ENCODE data around the gene UGT1A8. TPM values are rescaled to one million over a fixed set of nuclear protein-coding genes. Genes with fewer than 3 reads are reported as not detected.
A peak's percentile ranks its signal among the peaks of the same experiment; 100 is the strongest.

The UGT1A8 gene
- polyA plus RNA-seq, 1 donor from 2014 or later: not detected

- Mint-ChIP-seq H3K36me3 (peaks cover 2% of the 10 kb centered on the region), H3K4me1 (peaks cover 0 to 5% (median 0%) of the 10 kb centered on the region in 3 donors), H3K4me3 (no peak overlapping the region), H3K9me3 (no peaks in the 10 kb centered on the region), H3K27me3 (peaks cover 11% of the 10 kb centered on the region), H3K27ac (peak overlapping the region in 1 of 3 donors; percentile 55)
These were observed 41.2 kb downstream of the UGT1A8 start for GRCh38 chr2:233658610-233659009.

- no peak overlapping the region for H3K4me3 Mint-ChIP-seq
- H3K36me3 Mint-ChIP-seq: peaks cover 2% of the 10 kb centered on the region
- no peaks in the 10 kb centered on the region for H3K4me1 Mint-ChIP-seq
- H3K9me3 Mint-ChIP-seq: peaks cover 0 to 6% (median 3%) of the 10 kb centered on the region in 3 donors
- peaks cover 13% of the 10 kb centered on the region for H3K27me3 Mint-ChIP-seq
- H3K27ac Mint-ChIP-seq: no peak overlapping the region
These were observed 46.5 kb downstream of the UGT1A8 start for GRCh38 chr2:233663911-233664310.

GRCh38 chr2:233668605-233669260 is 51.3 kb downstream of the UGT1A8 start:
- no peaks in the 10 kb centered on the region for H3K36me3 Mint-ChIP-seq
- peaks cover 0 to 7% (median 0%) of the 10 kb centered on the region in 3 donors for H3K4me1 Mint-ChIP-seq
- H3K4me3 Mint-ChIP-seq: no peak overlapping the region
- peaks cover 0 to 6% (median 3%) of the 10 kb centered on the region in 3 donors for H3K9me3 Mint-ChIP-seq
- no peak overlapping the region for H3K27ac Mint-ChIP-seq
- H3K27me3 Mint-ChIP-seq: peaks cover 20% of the 10 kb centered on the region

GRCh38 chr2:233671290-233672161 is 54.1 kb downstream of the UGT1A8 start, which contains the start of gene UGT1A9:
Gene UGT1A9, plus strand, starts transcription at chr2:233671898. Its CDS starts 37 bp downstream, at chr2:233671935.
- Mint-ChIP-seq H3K27ac (no peak within 1 kb of the TSS), H3K36me3 (peaks cover 2% of the 10 kb centered on the region), H3K9me3 (peaks cover 0 to 6% (median 3%) of the 10 kb centered on the region in 3 donors), H3K27me3 (peaks cover 14% of the 10 kb centered on the region), H3K4me3 (peak within 1 kb of the TSS in 1 of 4 donors; percentile 47), H3K4me1 (peaks cover 0 to 7% (median 0%) of the 10 kb centered on the region in 3 donors)

GRCh38 chr2:233672886-233673285 is 55.5 kb downstream of the UGT1A8 start:
- Mint-ChIP-seq H3K9me3 (peaks cover 0 to 6% (median 0%) of the 10 kb centered on the region in 3 donors), H3K27me3 (peaks cover 14% of the 10 kb centered on the region), H3K4me1 (peaks cover 0 to 7% (median 0%) of the 10 kb centered on the region in 3 donors), H3K4me3 (no peak overlapping the region), H3K27ac (no peak overlapping the region), H3K36me3 (peaks cover 2% of the 10 kb centered on the region)

GRCh38 chr2:233673896-233674295 is 56.5 kb downstream of the UGT1A8 start:
- no peak overlapping the region for H3K27ac Mint-ChIP-seq
- H3K9me3 Mint-ChIP-seq: no peaks in the 10 kb centered on the region
- H3K4me1 Mint-ChIP-seq: peaks cover 0 to 7% (median 0%) of the 10 kb centered on the region in 3 donors
- peaks cover 16% of the 10 kb centered on the region for H3K27me3 Mint-ChIP-seq
- peaks cover 2% of the 10 kb centered on the region for H3K36me3 Mint-ChIP-seq
- H3K4me3 Mint-ChIP-seq: no peak overlapping the region

GRCh38 chr2:233674314-233674713 is 56.9 kb downstream of the UGT1A8 start:
- Mint-ChIP-seq H3K36me3 (peaks cover 2% of the 10 kb centered on the region), H3K4me3 (no peak overlapping the region), H3K4me1 (peaks cover 0 to 7% (median 0%) of the 10 kb centered on the region in 3 donors), H3K27me3 (peaks cover 18% of the 10 kb centered on the region), H3K9me3 (no peaks in the 10 kb centered on the region), H3K27ac (no peak overlapping the region)

GRCh38 chr2:233674995-233675394 is 57.6 kb downstream of the UGT1A8 start:
- no peak overlapping the region for H3K27ac Mint-ChIP-seq
- no peak overlapping the region for H3K4me3 Mint-ChIP-seq
- peaks cover 20% of the 10 kb centered on the region for H3K27me3 Mint-ChIP-seq
- peaks cover 0 to 7% (median 0%) of the 10 kb centered on the region in 3 donors for H3K4me1 Mint-ChIP-seq
- H3K36me3 Mint-ChIP-seq: peaks cover 6% of the 10 kb centered on the region
- H3K9me3 Mint-ChIP-seq: peaks cover 0 to 2% (median 0%) of the 10 kb centered on the region in 3 donors

GRCh38 chr2:233676046-233676445 is 58.6 kb downstream of the UGT1A8 start:
- Mint-ChIP-seq H3K36me3 (peaks cover 7% of the 10 kb centered on the region), H3K9me3 (peaks cover 0 to 2% (median 0%) of the 10 kb centered on the region in 3 donors), H3K27ac (no peak overlapping the region), H3K27me3 (peaks cover 14% of the 10 kb centered on the region), H3K4me1 (peaks cover 0 to 7% (median 0%) of the 10 kb centered on the region in 3 donors), H3K4me3 (no peak overlapping the region)

- peaks cover 0 to 2% (median 0%) of the 10 kb centered on the region in 3 donors for H3K9me3 Mint-ChIP-seq
These were observed 61.8 kb downstream of the UGT1A8 start for GRCh38 chr2:233679196-233679595.

GRCh38 chr2:233680361-233681045 is 63.1 kb downstream of the UGT1A8 start:
- H3K9me3 Mint-ChIP-seq: peaks cover 0 to 2% (median 0%) of the 10 kb centered on the region in 3 donors
- no peak overlapping the region for H3K27ac Mint-ChIP-seq
- H3K4me1 Mint-ChIP-seq: peaks cover 4 to 14% (median 9%) of the 10 kb centered on the region in 3 donors
- peaks cover 6% of the 10 kb centered on the region for H3K27me3 Mint-ChIP-seq
- H3K36me3 Mint-ChIP-seq: peaks cover 7% of the 10 kb centered on the region
- no peak overlapping the region for H3K4me3 Mint-ChIP-seq

More at GRCh38 chr2:233679196-233679595, 61.8 kb downstream of the UGT1A8 start:
- Mint-ChIP-seq H3K27me3 (peaks cover 6% of the 10 kb centered on the region), H3K27ac (no peak overlapping the region), H3K4me1 (peaks cover 4 to 14% (median 9%) of the 10 kb centered on the region in 3 donors), H3K4me3 (no peak overlapping the region), H3K36me3 (peaks cover 7% of the 10 kb centered on the region)

GRCh38 chr2:233681521-233682099 is 64.2 kb downstream of the UGT1A8 start, which contains the start of gene UGT1A7:
Gene UGT1A7, plus strand, starts transcription at chr2:233681901. Its CDS starts 37 bp downstream, at chr2:233681938.
- Mint-ChIP-seq H3K4me3 (no peak within 1 kb of the TSS), H3K9me3 (peaks cover 0 to 2% (median 0%) of the 10 kb centered on the region in 3 donors), H3K36me3 (peaks cover 5% of the 10 kb centered on the region), H3K27ac (no peak within 1 kb of the TSS), H3K27me3 (peaks cover 6% of the 10 kb centered on the region), H3K4me1 (peaks cover 4 to 14% (median 9%) of the 10 kb centered on the region in 3 donors)

- H3K4me3 Mint-ChIP-seq: no peak overlapping the region
- H3K27ac Mint-ChIP-seq: no peak overlapping the region
- peaks cover 0 to 2% (median 0%) of the 10 kb centered on the region in 3 donors for H3K9me3 Mint-ChIP-seq
- H3K36me3 Mint-ChIP-seq: peaks cover 4% of the 10 kb centered on the region
- H3K4me1 Mint-ChIP-seq: peaks cover 4 to 14% (median 9%) of the 10 kb centered on the region in 3 donors
- peaks cover 8% of the 10 kb centered on the region for H3K27me3 Mint-ChIP-seq
These were observed 67.2 kb downstream of the UGT1A8 start for GRCh38 chr2:233684640-233685039.

GRCh38 chr2:233686928-233687327 is 69.5 kb downstream of the UGT1A8 start:
- H3K4me3 Mint-ChIP-seq: no peak overlapping the region
- no peaks in the 10 kb centered on the region for H3K9me3 Mint-ChIP-seq
- peaks cover 2% of the 10 kb centered on the region for H3K36me3 Mint-ChIP-seq
- H3K27me3 Mint-ChIP-seq: peaks cover 7% of the 10 kb centered on the region
- H3K27ac Mint-ChIP-seq: no peak overlapping the region
- peaks cover 4 to 12% (median 9%) of the 10 kb centered on the region in 3 donors for H3K4me1 Mint-ChIP-seq

Measured in IgD-negative memory B cell (primary cell).